Panc1 (cell line): ENCODE results near the gene SLC6A12. TPM values are rescaled to one million over a fixed set of nuclear protein-coding genes. Genes with fewer than 3 reads are reported as not detected.

ENCODE experiments used
- ATAC-seq: fragments of 200-7000 bp; cut with Tn5 transposase; 2 replicates; pipeline ENCODE4 v1.9.1; 2020; ENCODE audit warnings: mild to moderate bottlenecking, moderate library complexity
- BruUV-seq: library from RNA; stranded (reverse); fragments of 400-500 nt; replicated peaks from 2 replicates; lab custom pipeline; 2021; lab: Mats Ljungman, UMichigan
- CTCF ChIA-PET: fragments of 300-600 bp; sonication (Branson Sonifier 250); formaldehyde crosslinking; loops from one replicate; lab custom pipeline; 2022; ENCODE audit warnings: antibody characterized with exemption; lab: Charles Lee
- POLR2A ChIA-PET: fragments of 300-600 bp; sonication (Branson Sonifier 250); formaldehyde crosslinking; loops from one replicate; lab custom pipeline; 2022; ENCODE audit warnings: antibody characterized with exemption; lab: Charles Lee
- DNase-seq: peaks from one replicate; pipeline ENCODE4 v3.0.0-alpha.2; 2010; ENCODE audit warnings: low read depth, low spot score
- H3K27ac ChIP-seq: 2 replicates; pipeline ENCODE4 v1.5.1; 2011; ENCODE audit warnings: mild to moderate bottlenecking, low read length, inconsistent platforms
- H3K27me3 ChIP-seq: fragments of 200-500 bp; sonication (Bioruptor generic); 2 replicates; pipeline ENCODE4 v1.6.0; 2014; ENCODE audit warnings: low read length, inconsistent platforms; ENCODE audit not compliant: control insufficient read depth, insufficient read depth
- H3K36me3 ChIP-seq: fragments of 200-500 bp; sonication (Bioruptor generic); 2 replicates; pipeline ENCODE4 v1.5.1; 2014; ENCODE audit warnings: inconsistent platforms, mild to moderate bottlenecking, low read length, moderate library complexity; ENCODE audit not compliant: control insufficient read depth, insufficient read depth
- H3K4me1 ChIP-seq: 2 replicates; pipeline ENCODE4 v1.5.1; 2011; ENCODE audit warnings: inconsistent platforms, mild to moderate bottlenecking, low read length, moderate library complexity; ENCODE audit not compliant: control insufficient read depth, insufficient read depth
- H3K4me3 ChIP-seq, 2 experiments: 2 replicates each; pipeline ENCODE4 v1.5.1; 2011 to 2012; ENCODE audit warnings: low read depth in 2 of 2, low read length in 2 of 2, mild to moderate bottlenecking in 2 of 2, inconsistent platforms in 1 of 2, moderate library complexity in 1 of 2
- H3K9me3 ChIP-seq: fragments of 200-500 bp; sonication (Bioruptor generic); 2 replicates; pipeline ENCODE4 v1.5.1; 2014; ENCODE audit warnings: low read depth, mild to moderate bottlenecking, inconsistent platforms, low read length, moderate library complexity; ENCODE audit not compliant: control insufficient read depth, insufficient read depth
- CTCF ChIP-seq: fragments of 450-650 bp; IDR thresholded peaks from 2 replicates; pipeline ENCODE4 v1.5.1; 2017; ENCODE audit warnings: mild to moderate bottlenecking
- POLR2AphosphoS5 ChIP-seq: IDR thresholded peaks from 2 replicates; pipeline ENCODE4 v1.6.1; 2012; ENCODE audit warnings: mild to moderate bottlenecking, low read depth, low read length, moderate library complexity
- REST ChIP-seq, 2 experiments: IDR thresholded peaks; 2 replicates each; pipeline ENCODE4 v1.6.1; 2011 to 2012; ENCODE audit warnings: low read depth in 2 of 2, control low read depth in 1 of 2, low read length in 1 of 2, mild to moderate bottlenecking in 1 of 2, moderate library complexity in 1 of 2; ENCODE audit not compliant: insufficient read depth in 1 of 2
- SIN3A ChIP-seq: IDR thresholded peaks from 2 replicates; pipeline ENCODE4 v1.6.1; 2012; ENCODE audit warnings: low read depth, mild to moderate bottlenecking, low read length, moderate library complexity, borderline replicate concordance; ENCODE audit not compliant: insufficient read depth
- TCF7L2 ChIP-seq: IDR thresholded peaks from 2 replicates; pipeline ENCODE4 v1.6.1; 2011; ENCODE audit warnings: mild to moderate bottlenecking, low read depth, low read length, inconsistent platforms
- in situ Hi-C: cut with HindIII; loops from 2 replicates; pipeline ENCODE4 v1.10.0; 2016; ENCODE audit warnings: low sequenced_read_pairs, low pct_unique_long_range_greater_than_20kb
- intact Hi-C: fragments of 100-400 bp; cut with micrococcal nuclease; formaldehyde crosslinking; loops from one replicate; pipeline ENCODE4 v1.10.0; 2022; ENCODE audit not compliant: unreplicated experiment
- total RNA-seq: library from RNA; stranded (reverse); gene quantifications from one replicate; pipeline ENCODE4 v1.2.1, GENCODE V29; 2021; ENCODE audit not compliant: unreplicated experiment

The SLC6A12 gene
- total RNA-seq, 1 experiment from 2014 or later: 1.0 TPM

GRCh38 chr12:242496-242895, 28.5 kb upstream of the SLC6A12 start:
- Histone ChIP-seq H3K9me3 (peaks cover 3% of the 10 kb centered on the region; the same call in 1 of the 2 replicates), H3K4me3 (no peak overlapping the region), H3K36me3 (no peaks in the 10 kb centered on the region), H3K27ac (no peak overlapping the region), H3K27me3 (no peaks in the 10 kb centered on the region), H3K4me1 (no peaks in the 10 kb centered on the region)
- DNase-seq: no peak
- ChIA-PET CTCF (no interaction called here), POLR2A (no interaction called here)
- intact Hi-C loops (no loop called here), in situ Hi-C loops (no loop called here)
- no TSS peak for BruUV-seq
- no peak for ATAC-seq
- TF ChIP-seq SIN3A: no peak
- no peak for TF ChIP-seq POLR2AphosphoS5
- TF ChIP-seq CTCF: no peak
- no peak for TF ChIP-seq TCF7L2
- no peak for TF ChIP-seq REST (IDR thresholded peaks at IDR 0.05; ENCODE audit: insufficient read depth in 1 of 2, low read depth in 2 of 2, low read length in 1 of 2)

GRCh38 chr12:241266-241665, 27.3 kb upstream of the SLC6A12 start:
- no TSS peak for BruUV-seq
- H3K27ac ChIP-seq: no peak overlapping the region
- intact Hi-C loops (no loop called here), in situ Hi-C loops (no loop called here)
- CTCF ChIA-PET: no interaction called here
- DNase-seq: no peak
- no peaks in the 10 kb centered on the region for H3K36me3 ChIP-seq
- TF ChIP-seq REST (IDR thresholded peaks at IDR 0.05; ENCODE audit: insufficient read depth in 1 of 2, low read depth in 2 of 2, low read length in 1 of 2) (no peak), SIN3A (no peak), CTCF (no peak), TCF7L2 (no peak), POLR2AphosphoS5 (no peak)
- no peaks in the 10 kb centered on the region for H3K27me3 ChIP-seq
- no peak overlapping the region for H3K4me3 ChIP-seq
- H3K9me3 ChIP-seq: no peaks in the 10 kb centered on the region
- H3K4me1 ChIP-seq: no peaks in the 10 kb centered on the region
- POLR2A ChIA-PET: interaction anchor here (0.6 kb wide), 1 partner anchor 11 kb away, joined by 3 read pairs; no protein-coding TSS in a partner anchor
- ATAC-seq: no peak
